ENCODE results near the gene UBE2Z.

DNA sequence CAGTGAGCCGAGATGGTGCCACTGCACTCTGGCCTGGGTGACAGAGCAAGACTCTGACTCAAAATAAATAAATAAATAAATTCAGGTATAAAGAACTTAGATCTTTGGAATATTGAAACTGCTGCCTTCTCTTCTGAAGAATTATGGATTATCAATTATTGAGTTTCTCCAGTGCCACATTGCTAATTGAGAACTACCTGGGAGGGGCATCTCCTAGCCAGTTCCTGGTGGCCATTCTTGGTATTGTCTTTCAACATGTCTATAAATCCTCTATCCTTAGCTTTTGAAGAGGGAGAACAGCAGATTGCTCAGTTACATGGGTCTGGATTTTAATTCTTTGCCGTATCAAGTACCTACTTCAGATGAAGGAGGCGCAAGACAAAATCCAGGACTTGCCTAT lies 48.2 kb upstream of the UBE2Z start:
- TF ChIP-seq, protein P1, sequence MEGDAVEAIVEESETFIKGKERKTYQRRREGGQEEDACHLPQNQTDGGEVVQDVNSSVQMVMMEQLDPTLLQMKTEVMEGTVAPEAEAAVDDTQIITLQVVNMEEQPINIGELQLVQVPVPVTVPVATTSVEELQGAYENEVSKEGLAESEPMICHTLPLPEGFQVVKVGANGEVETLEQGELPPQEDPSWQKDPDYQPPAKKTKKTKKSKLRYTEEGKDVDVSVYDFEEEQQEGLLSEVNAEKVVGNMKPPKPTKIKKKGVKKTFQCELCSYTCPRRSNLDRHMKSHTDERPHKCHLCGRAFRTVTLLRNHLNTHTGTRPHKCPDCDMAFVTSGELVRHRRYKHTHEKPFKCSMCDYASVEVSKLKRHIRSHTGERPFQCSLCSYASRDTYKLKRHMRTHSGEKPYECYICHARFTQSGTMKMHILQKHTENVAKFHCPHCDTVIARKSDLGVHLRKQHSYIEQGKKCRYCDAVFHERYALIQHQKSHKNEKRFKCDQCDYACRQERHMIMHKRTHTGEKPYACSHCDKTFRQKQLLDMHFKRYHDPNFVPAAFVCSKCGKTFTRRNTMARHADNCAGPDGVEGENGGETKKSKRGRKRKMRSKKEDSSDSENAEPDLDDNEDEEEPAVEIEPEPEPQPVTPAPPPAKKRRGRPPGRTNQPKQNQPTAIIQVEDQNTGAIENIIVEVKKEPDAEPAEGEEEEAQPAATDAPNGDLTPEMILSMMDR (IDR thresholded peaks at IDR 0.05; ENCODE audit: low read depth, low read length), result no peak
- no peak for TF ChIP-seq EZH2phosphoT487 (IDR thresholded peaks at IDR 0.05; ENCODE audit: low read depth)
